ENCODE measurements around the gene KRT83. TPM values are rescaled to one million over a fixed set of nuclear protein-coding genes. Genes with fewer than 3 reads are reported as not detected.

The KRT83 gene
- not detected in 2 replicates for polyA plus RNA-seq (2014; cell fraction: cytosol; rRNA removed)
- not detected in 2 replicates for polyA plus RNA-seq (2014; cell fraction: nucleus; rRNA removed)

DNA sequence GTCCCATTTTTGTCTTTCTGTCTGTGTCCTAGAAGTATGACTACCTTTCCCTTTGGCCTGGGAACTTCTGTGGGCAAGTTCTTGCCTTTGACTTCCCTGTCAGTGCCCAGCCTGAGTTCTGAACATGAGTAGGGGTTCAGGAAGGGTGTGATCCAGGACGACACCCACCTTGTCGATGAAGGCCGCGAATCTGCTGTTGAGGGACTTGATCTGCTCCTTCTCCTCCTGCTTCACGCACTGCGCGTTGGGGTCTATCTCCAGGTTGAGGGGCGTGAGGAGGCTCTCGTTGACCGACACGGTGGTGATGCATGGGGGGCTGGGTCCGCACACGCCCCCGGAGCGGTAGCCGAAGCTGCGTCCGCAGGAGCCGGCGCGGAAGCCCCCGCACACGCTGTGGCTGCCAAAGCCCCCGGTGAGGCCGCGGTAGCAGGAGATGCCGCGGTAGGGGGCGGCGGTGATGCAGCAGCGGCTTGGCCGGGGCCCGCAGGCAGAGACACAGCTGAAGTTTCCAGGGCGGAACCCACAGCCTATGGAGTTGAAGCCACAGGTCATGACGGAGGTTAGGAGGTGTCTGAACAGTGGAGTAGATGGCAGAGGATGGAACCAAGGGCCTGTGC, at the start of gene KRT83:
Gene KRT83, minus strand, starts transcription at position 615 of the 617 bp plus-strand sequence. Its CDS starts 63 bp downstream, at position 552.
- DNase-seq (ENCODE audit: low spot score) = no peak

DNA sequence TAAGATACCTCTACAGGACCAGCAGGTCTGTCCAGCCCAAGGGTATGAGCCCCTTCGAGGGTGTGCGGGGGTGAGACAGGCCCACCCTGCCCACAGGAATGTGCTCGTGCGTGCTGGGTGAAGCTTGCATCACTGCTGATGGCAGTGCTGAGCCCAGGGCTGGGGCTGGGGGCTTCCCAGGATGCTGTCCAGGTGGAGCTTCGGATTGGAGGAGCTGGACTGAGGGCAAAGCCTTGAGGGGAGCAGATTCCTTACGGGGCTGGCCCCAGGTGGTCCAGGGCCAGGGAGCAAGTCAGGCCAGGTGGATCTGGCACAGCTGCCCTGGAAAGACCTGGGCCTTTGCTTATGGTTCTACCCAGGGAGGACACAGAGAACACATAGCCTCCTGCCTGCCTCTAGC, 48.6 kb upstream of the KRT83 start:
- no peak for DNase-seq (ENCODE audit: low spot score)

DNA sequence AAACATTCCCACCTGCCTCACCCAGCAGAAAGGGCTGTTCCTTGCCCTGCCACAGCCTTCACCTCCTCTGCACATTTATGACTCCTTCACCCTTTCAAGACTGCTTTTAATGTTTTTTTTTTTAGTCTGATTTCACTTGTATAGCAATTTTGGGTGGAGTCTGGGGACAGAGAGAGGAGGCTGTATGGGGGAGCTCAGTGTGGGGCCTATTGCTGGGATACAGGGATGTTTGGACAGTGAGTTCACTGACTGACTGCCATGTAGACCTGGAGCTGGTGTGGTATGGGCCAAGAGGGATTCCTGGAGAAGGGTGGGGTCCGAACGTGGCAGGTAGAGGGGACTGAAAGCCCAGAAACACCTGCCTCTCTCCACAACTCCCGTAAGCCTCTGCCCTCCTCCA, 48.0 kb upstream of the KRT83 start:
- no peak for DNase-seq (ENCODE audit: low spot score)

DNA sequence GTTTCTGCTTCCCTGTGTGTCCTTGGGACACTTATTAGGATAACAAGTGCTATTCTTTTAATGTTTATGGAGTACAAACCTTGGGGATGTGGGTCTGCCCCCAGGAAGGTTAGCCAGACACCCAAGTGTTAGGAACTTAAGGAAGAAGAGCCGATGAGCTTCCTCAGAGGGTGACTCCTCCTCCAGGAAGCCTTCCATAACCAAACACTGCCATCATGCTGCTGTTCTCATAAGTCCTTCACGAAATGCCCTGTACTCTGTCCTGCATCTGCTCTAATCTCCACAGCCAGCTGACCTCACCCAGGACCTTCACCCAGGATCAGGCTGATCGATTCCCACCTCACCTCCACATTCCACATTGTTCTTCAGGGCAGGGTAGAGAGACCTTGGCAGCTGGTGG, 47.3 kb upstream of the KRT83 start:
- no peak for DNase-seq (ENCODE audit: low spot score)

DNA sequence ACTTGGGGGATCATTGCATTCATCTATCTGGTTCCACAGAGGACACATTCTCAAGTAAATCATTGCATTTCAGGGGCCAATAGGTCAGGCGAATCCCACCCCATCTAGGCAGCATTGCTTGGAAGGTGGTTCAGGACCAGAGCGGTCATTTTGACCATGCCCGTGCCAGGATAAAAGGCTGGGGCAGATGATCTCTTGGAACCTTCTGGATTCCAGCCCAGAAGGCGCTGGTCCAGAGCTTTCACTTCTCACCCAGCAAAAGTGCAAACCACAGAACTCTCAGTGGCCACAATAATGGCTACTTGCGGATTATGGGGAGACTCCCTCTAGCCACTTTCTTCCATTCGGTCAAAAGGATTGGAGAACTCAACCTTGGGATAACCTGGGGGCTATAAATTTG, 46.7 kb upstream of the KRT83 start:
- no peak for DNase-seq (ENCODE audit: low spot score)

- no peak for DNase-seq (ENCODE audit: low spot score)
These were observed 45.7 kb upstream of the KRT83 start, which contains the start of gene KRT85 for GRCh38 chr12:52366738-52367485. Gene KRT85, minus strand, starts transcription at chr12:52367481. Its CDS starts 76 bp downstream, at chr12:52367405.

- no peak for DNase-seq (ENCODE audit: low spot score)
These were observed 43.8 kb upstream of the KRT83 start for GRCh38 chr12:52364901-52365489.

- no peak for DNase-seq (ENCODE audit: low spot score)
These were observed 42.9 kb upstream of the KRT83 start for GRCh38 chr12:52364061-52364460.

DNA sequence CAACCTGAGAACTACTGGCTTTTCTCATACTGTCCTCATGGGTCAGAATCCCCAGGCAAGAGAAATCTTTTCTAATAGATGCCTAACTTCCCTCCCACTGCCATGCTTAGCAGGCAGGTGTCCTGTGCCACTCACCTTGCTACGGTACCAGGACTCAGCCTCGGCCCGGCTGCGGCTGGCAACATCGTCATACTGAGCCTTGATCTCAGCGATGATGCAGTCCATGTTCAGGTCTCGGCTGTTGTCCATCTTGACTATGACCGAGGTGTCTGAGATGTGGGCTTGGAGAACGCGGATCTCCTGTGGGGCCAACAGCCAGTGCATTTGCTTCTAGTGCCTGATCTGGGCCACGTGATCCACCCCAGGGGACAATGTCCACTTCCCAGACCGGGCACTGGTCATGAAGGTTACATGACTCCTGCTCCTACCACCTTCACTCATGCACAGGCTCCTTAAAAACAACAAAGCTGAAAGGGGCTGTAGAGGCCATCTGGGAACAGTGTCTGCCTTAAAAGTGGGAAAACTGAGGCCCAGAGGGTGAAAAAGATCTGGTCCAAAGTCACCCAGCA, 42.0 kb upstream of the KRT83 start:
- DNase-seq (ENCODE audit: low spot score) = no peak

DNA sequence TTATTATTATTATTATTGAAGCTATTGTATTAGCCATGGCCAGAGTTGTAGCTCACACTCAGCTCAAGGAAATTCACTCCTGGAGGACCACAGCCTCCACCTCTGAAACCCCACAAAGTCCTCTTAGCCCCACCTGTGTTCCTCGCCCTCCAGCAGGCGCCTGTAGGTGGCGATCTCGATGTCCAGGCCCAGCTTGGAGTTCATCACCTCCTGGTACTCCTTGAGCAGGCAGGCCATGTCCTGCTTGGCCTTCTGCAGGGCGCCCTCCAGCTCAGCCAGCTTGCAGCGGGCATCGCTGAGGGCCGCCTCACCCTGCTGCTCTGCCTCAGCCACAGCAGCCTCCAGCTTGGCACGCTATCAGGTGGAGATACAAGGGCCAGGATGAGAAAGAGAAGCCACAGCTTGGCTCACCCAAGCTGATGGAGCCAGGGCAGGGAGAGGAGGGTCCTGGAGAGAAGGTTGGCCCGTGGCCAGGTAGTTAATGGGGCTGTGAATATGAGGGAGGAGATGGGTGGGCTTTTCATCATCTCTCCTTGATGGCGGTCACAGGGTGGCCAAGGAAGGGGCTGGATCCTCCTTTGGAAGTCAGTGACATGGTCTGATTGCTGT, 41.0 kb upstream of the KRT83 start:
- DNase-seq (ENCODE audit: low spot score) = no peak

- no peak for DNase-seq (ENCODE audit: low spot score)
These were observed 40.4 kb upstream of the KRT83 start for GRCh38 chr12:52361553-52361952.

- no peak for DNase-seq (ENCODE audit: low spot score)
These were observed 39.6 kb upstream of the KRT83 start for GRCh38 chr12:52360663-52361271.

DNA sequence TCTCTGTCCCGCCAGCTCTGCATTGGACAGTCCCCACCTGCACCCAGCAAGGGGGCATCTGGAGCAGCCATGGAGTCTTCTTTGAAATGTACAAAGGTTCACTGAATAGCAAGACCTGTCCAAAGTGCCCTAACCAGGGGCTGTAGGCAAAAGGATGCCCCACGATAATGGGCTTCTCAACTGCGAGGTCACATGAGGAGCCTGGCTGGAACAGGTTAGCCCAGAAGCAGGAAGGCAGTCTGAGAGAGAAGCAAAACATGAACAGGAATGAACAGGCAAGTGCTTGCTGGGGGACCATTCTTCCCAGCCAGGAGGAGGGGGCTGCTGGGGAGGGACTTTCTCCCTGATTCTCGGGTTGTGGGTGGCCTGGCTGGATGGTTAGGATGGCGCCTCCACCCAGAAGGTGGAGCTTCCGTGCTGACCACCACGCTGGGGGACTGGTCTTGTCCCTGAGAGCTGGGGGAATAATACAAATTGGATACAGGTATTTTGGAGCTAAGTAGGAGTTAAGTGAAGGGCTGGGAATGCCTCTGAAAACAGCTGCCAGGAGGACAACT, 39.0 kb upstream of the KRT83 start:
- DNase-seq (ENCODE audit: low spot score) = no peak

- DNase-seq (ENCODE audit: low spot score) = no peak
These were observed 38.4 kb upstream of the KRT83 start for GRCh38 chr12:52359621-52360061.

GRCh38 chr12:52358575-52359350, 37.6 kb upstream of the KRT83 start:
- DNase-seq (ENCODE audit: low spot score) = no peak

DNA sequence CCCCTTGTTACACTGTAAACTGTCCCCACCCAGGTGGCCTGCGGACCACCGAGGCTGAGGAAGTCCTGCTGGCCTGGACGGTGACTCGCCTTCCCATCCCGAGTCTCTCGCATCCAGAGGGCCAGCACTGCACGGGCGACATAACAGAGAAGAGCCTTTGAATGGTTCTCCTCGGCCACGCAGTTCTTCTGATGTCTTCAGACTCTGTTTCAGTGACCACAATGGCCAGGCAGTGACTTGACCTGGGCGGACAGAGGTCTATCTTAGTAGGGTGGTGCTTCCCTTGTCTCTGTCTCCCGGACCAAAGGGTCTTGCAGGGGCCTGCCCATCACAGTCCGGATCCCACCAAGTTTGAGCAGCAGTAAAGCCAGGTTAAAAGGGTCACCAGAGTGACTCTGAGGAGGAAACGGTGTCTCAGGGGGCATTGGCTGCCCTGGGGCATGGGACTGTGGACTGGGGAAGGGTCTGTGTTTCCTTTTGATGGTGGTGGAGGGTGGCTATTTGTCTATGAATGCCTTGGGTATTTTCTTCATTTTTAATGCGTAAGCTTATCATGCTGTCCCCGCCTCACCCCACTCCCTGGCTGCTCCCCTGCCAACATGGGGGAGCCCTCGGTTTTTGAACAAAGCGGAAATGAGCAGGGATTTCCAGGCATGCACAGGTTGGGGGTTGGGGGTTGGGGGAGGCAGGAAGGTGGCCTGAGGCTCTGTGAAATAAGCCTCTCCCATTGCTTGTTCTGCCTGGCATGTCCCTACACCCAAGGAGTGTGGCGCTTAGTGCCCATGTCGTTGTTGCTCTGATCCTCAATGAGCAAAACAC, 35.8 kb upstream of the KRT83 start:
- no peak for DNase-seq (ENCODE audit: low spot score)

- no peak for DNase-seq (ENCODE audit: low spot score)
These were observed 35.0 kb upstream of the KRT83 start for GRCh38 chr12:52356031-52356761.

- DNase-seq (ENCODE audit: low spot score) = no peak
These were observed 34.0 kb upstream of the KRT83 start for GRCh38 chr12:52355176-52355575.

GRCh38 chr12:52354200-52354599, 33.0 kb upstream of the KRT83 start:
- no peak for DNase-seq (ENCODE audit: low spot score)

All from SK-N-DZ (cell line).